Activated CD8-positive, alpha-beta T cell treated with anti-CD3 and anti-CD28 coated beads for 36 hours (primary cell): ENCODE results near the gene CHSY3. TPM values are rescaled to one million over a fixed set of nuclear protein-coding genes. Genes with fewer than 3 reads are reported as not detected.
"Not testable (repeated sequence)": the region's sequence is repeated elsewhere in the genome, so short reads cannot be mapped to it uniquely, and the experiment has no call there.

Source experiments
- ATAC-seq: fragments of 200-7000 bp; cut with Tn5 transposase; one replicate; pipeline ENCODE4 v1.10.0; 2021; ENCODE audit warnings: mild to moderate bottlenecking, moderate library complexity
- CTCF ChIA-PET: fragments of 350-600 bp; sonication (Branson Sonifier 250); formaldehyde crosslinking; loops from one replicate; lab custom pipeline; 2021; ENCODE audit warnings: antibody characterized with exemption; lab: Charles Lee
- POLR2A ChIA-PET: fragments of 350-600 bp; sonication (Branson Sonifier 250); formaldehyde crosslinking; loops from one replicate; lab custom pipeline; 2021; ENCODE audit warnings: antibody characterized with exemption; lab: Charles Lee
- DNase-seq: peaks from one replicate; pipeline ENCODE4 v3.0.0-alpha.2; 2020
- H3K27ac Mint-ChIP-seq: one replicate; pipeline ENCODE4 v1.8.0; 2021; ENCODE audit warnings: mild to moderate bottlenecking, mixed read lengths
- H3K27me3 Mint-ChIP-seq: one replicate; pipeline ENCODE4 v1.8.0; 2021; ENCODE audit warnings: mixed read lengths
- H3K36me3 Mint-ChIP-seq: one replicate; pipeline ENCODE4 v1.8.0; 2021; ENCODE audit warnings: low read depth, mixed read lengths
- H3K4me1 Mint-ChIP-seq: one replicate; pipeline ENCODE4 v1.8.0; 2021; ENCODE audit warnings: low read depth, mixed read lengths
- H3K4me3 Mint-ChIP-seq: one replicate; pipeline ENCODE4 v1.8.0; 2021; ENCODE audit warnings: mild to moderate bottlenecking, moderate library complexity, mixed read lengths
- H3K9me3 Mint-ChIP-seq: one replicate; pipeline ENCODE4 v1.8.0; 2021; ENCODE audit warnings: mixed read lengths
- CTCF ChIP-seq: fragments of 200-600 bp; IDR thresholded peaks from one replicate; pipeline ENCODE4 v1.8.0; 2022; ENCODE audit warnings: antibody characterized with exemption, mild to moderate bottlenecking
- intact Hi-C: fragments of 100-400 bp; cut with micrococcal nuclease; formaldehyde crosslinking; loops from one replicate; pipeline ENCODE4 v1.10.0; 2022
- total RNA-seq, 2 experiments: library from RNA; stranded (reverse); gene quantifications; one replicate each; pipeline ENCODE4 v1.2.3, GENCODE V29; 2021

Gene CHSY3
- total RNA-seq, 2 experiments from 2014 or later = not detected

- H3K36me3 Mint-ChIP-seq = no peaks in the 10 kb centered on the region
- POLR2A ChIA-PET = no interaction called here
- no peaks in the 10 kb centered on the region for H3K27me3 Mint-ChIP-seq
- intact Hi-C loops = no loop called here
- no peak for TF ChIP-seq CTCF
- no peak overlapping the region for H3K4me3 Mint-ChIP-seq
- no peaks in the 10 kb centered on the region for H3K4me1 Mint-ChIP-seq
- DNase-seq (no peak), ATAC-seq (no peak)
- CTCF ChIA-PET = no interaction called here
- no peaks in the 10 kb centered on the region for H3K9me3 Mint-ChIP-seq
- H3K27ac Mint-ChIP-seq = no peak overlapping the region
Measured at GRCh38 chr5:130206686-130207085, 302.4 kb downstream of the CHSY3 start.

GRCh38 chr5:130213607-130214006, 309.3 kb downstream of the CHSY3 start:
- Mint-ChIP-seq H3K27me3 (peaks cover 2% of the 10 kb centered on the region), H3K9me3 (no peaks in the 10 kb centered on the region), H3K36me3 (no peaks in the 10 kb centered on the region), H3K4me1 (no peaks in the 10 kb centered on the region), H3K4me3 (no peak overlapping the region), H3K27ac (no peak overlapping the region)
- intact Hi-C loops = no loop called here
- ATAC-seq (no peak), DNase-seq (no peak)
- POLR2A ChIA-PET = no interaction called here
- CTCF ChIA-PET = no interaction called here
- no peak for TF ChIP-seq CTCF

- no peak for TF ChIP-seq CTCF
- DNase-seq (no peak), ATAC-seq (no peak)
- Mint-ChIP-seq H3K36me3 (no peaks in the 10 kb centered on the region), H3K9me3 (no peaks in the 10 kb centered on the region), H3K27ac (no peak overlapping the region), H3K27me3 (peaks cover 2% of the 10 kb centered on the region), H3K4me3 (no peak overlapping the region), H3K4me1 (no peaks in the 10 kb centered on the region)
- intact Hi-C loops = no loop called here
- ChIA-PET POLR2A (no interaction called here), CTCF (no interaction called here)
Measured at GRCh38 chr5:130216286-130216685, 312.0 kb downstream of the CHSY3 start.

DNA sequence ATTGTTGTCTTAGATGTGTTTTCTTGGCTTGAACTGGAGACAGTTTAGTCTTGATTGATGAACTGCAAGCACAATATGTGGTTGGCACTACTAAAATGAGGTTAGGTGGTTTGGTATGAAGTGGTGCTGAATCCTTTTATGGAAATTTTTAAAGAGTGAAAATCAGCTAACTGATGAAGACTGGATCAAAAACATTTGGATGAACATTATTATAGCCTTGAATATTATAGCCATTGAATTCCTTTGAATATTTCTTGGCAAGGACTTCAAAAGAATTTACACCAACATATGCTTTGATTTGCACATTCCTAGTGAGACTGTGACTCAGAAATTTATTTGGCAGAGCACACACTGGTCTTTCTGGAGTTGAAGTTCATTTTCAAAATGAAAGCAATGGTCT, 318.3 kb downstream of the CHSY3 start:
- Mint-ChIP-seq H3K4me1 (no peaks in the 10 kb centered on the region), H3K27me3 (peaks cover 2% of the 10 kb centered on the region), H3K9me3 (peaks cover 6% of the 10 kb centered on the region), H3K4me3 (no peak overlapping the region), H3K27ac (no peak overlapping the region), H3K36me3 (no peaks in the 10 kb centered on the region)
- POLR2A ChIA-PET = no interaction called here
- ATAC-seq (no peak), DNase-seq (no peak)
- CTCF ChIA-PET = no interaction called here
- intact Hi-C loops = no loop called here
- no peak for TF ChIP-seq CTCF

GRCh38 chr5:130226556-130226955, 322.3 kb downstream of the CHSY3 start:
- H3K36me3 Mint-ChIP-seq, CTCF ChIA-PET, H3K4me1 Mint-ChIP-seq, H3K4me3 Mint-ChIP-seq, H3K27ac Mint-ChIP-seq, DNase-seq, H3K9me3 Mint-ChIP-seq, POLR2A ChIA-PET, intact Hi-C loops, H3K27me3 Mint-ChIP-seq, ATAC-seq: not testable (repeated sequence)

DNA sequence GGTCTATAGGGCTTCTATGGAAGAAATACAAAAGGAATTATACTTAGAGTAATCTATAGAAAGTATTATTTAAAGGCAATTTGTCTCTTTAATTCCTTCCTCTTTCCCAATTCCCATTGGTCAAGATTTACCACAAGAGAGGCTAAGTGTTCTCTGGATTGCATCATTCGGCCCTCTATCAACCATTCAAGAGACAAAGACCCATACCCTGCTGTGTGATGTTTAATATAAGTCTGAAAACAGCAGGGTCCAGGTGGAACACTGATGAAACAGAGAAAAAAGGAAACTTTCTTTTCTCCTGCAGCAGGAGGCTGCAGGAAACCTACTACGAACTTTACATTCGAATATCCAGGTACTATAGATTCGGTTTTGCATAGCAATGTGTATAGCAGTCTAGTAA, 323.4 kb downstream of the CHSY3 start:
- Mint-ChIP-seq H3K4me1 (no peaks in the 10 kb centered on the region), H3K27me3 (no peaks in the 10 kb centered on the region)

More for the DNA sequence above, 323.4 kb downstream of the CHSY3 start:
- no peaks in the 10 kb centered on the region for H3K36me3 Mint-ChIP-seq
- H3K9me3 Mint-ChIP-seq = peaks cover 6% of the 10 kb centered on the region
- H3K27ac Mint-ChIP-seq = no peak overlapping the region
- ATAC-seq (no peak), DNase-seq (no peak)
- intact Hi-C loops = no loop called here
- POLR2A ChIA-PET = no interaction called here
- CTCF ChIA-PET = interaction anchor here (0.6 kb wide), 1 partner anchor 559 kb away, joined by 3 read pairs; no protein-coding TSS in a partner anchor
- no peak for TF ChIP-seq CTCF
- H3K4me3 Mint-ChIP-seq = no peak overlapping the region
